Body of pancreas (tissue), 4 donors: ENCODE measurements around the gene EPS15. TPM values are rescaled to one million over a fixed set of nuclear protein-coding genes. Genes with fewer than 3 reads are reported as not detected.

ENCODE experiments used
- ATAC-seq: fragments of 150-250 bp; one replicate; pipeline ENCODE4 v1.9.1; 2016
- DNase-seq, 4 donors: peaks; one replicate each; pipeline ENCODE4 v3.0.0-alpha.2; 2019
- H3K27ac ChIP-seq, 4 donors: fragments of 200-600 bp; sonication (generic); 1 replicate in 3 of 4; 2 replicates in 1 of 4; pipeline versions ENCODE4 v1.5.1 to v1.6.1; 2016 to 2019; ENCODE audit warnings: mild to moderate bottlenecking in 1 of 4, mixed read lengths in 1 of 4, moderate library complexity in 1 of 4
- H3K27me3 ChIP-seq, 2 donors: fragments of 200-600 bp; sonication (generic); one replicate each; pipeline ENCODE4 v1.6.0; 2016; ENCODE audit warnings: mild to moderate bottlenecking in 1 of 2
- H3K36me3 ChIP-seq, 2 donors: fragments of 200-600 bp; sonication (generic); replicated peaks in 1 of 2; 2 replicates each; pipeline ENCODE4 v1.5.1; 2016; ENCODE audit warnings: low read depth in 2 of 2; ENCODE audit not compliant: insufficient read depth in 1 of 2
- H3K4me1 ChIP-seq: fragments of 200-600 bp; sonication (generic); one replicate; pipeline ENCODE4 v1.6.0; 2016
- H3K4me3 ChIP-seq, 2 donors: fragments of 200-600 bp; sonication (generic); 1 replicate in 1 of 2; 2 replicates in 1 of 2; pipeline ENCODE4 v1.5.1; 2016 to 2019
- H3K9me3 ChIP-seq, 3 donors: fragments of 200-600 bp; sonication (generic); 1 replicate in 2 of 3; 2 replicates in 1 of 3; pipeline ENCODE4 v1.5.1; 2016
- CTCF ChIP-seq, 7 experiments: fragments of 450-650 bp in 4 of 7; fragments of 200-600 bp in 3 of 7; sonication (generic) in 3 of 7; IDR thresholded peaks; one replicate each; pipeline ENCODE4 v1.5.1; 2016 to 2019; ENCODE audit warnings: antibody characterized with exemption in 7 of 7
- POLR2A ChIP-seq, 3 donors: fragments of 450-650 bp; IDR thresholded peaks; one replicate each; pipeline ENCODE4 v1.6.1; 2016; ENCODE audit warnings: antibody characterized with exemption in 3 of 3, mild to moderate bottlenecking in 2 of 3
- WGBS, 2 donors: methylation state at CpG; one replicate each; pipeline ENCODE4 v1.1.5; 2017; 5-methylcytosine and 5-hydroxymethylcytosine counted together
- intact Hi-C: fragments of 100-400 bp; cut with DNase I; formaldehyde crosslinking; loops from one replicate; pipeline ENCODE4 v1.15.1; 2023
- total RNA-seq, 2 donors: library from RNA; depleted of rRNA; stranded (reverse); fragments of >200 nt; gene quantifications; one replicate each; pipeline ENCODE4 v1.1.0, GENCODE V29; 2016

Gene EPS15
- total RNA-seq, 2 donors from 2014 or later = 37.4 to 46.8 TPM

DNA sequence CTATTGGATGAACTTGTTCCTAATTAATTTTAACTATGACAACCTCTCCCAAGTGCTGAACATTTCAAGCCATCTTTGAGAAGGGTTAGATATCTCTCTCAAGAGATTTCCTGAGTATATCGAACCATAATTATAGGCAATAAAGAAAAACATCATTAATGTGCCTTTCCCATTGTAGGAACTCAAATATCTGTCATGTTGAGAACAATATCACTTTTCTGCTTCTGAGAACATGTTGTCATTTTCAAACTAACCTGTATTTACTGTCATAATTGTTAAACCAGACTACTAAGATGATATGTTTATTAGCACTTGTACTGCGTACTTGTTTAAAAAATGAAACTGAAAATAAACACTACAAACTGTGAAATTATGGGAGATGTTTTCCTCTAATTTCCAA lies 4.3 kb downstream of the EPS15 start:
- WGBS, 2 donors = 55 to 56% methylated on average over 2 of the region's 2 CpGs
- no peak for DNase-seq

GRCh38 chr1:51512606-51513005 lies 6.5 kb downstream of the EPS15 start:
- Histone ChIP-seq H3K36me3 (no peaks in the 10 kb centered on the region), H3K4me1 (peaks cover 72% of the 10 kb centered on the region), H3K27ac (no peak overlapping the region), H3K27me3 (no peaks in the 10 kb centered on the region), H3K9me3 (no peaks in the 10 kb centered on the region), H3K4me3 (no peak overlapping the region)
- DNase-seq = no peak
- no peak for ATAC-seq
- WGBS, 2 donors = 84 to 95% methylated on average over 1 of the region's 1 CpG
- intact Hi-C loops = no loop called here
- TF ChIP-seq POLR2A (IDR thresholded peaks at IDR 0.05) = no peak

More for the DNA sequence above, 4.3 kb downstream of the EPS15 start:
- H3K4me1 ChIP-seq = peaks cover 63% of the 10 kb centered on the region
- no peak overlapping the region for H3K4me3 ChIP-seq
- TF ChIP-seq POLR2A (IDR thresholded peaks at IDR 0.05) = no peak
- no peak for TF ChIP-seq CTCF (IDR thresholded peaks at IDR 0.05)
- ATAC-seq = no peak
- intact Hi-C loops = no loop called here
- no peaks in the 10 kb centered on the region for H3K27me3 ChIP-seq
- H3K36me3 ChIP-seq = no peaks in the 10 kb centered on the region
- H3K27ac ChIP-seq = peak overlapping the region in 1 of 4 donors; percentile 46
- no peaks in the 10 kb centered on the region for H3K9me3 ChIP-seq

DNA sequence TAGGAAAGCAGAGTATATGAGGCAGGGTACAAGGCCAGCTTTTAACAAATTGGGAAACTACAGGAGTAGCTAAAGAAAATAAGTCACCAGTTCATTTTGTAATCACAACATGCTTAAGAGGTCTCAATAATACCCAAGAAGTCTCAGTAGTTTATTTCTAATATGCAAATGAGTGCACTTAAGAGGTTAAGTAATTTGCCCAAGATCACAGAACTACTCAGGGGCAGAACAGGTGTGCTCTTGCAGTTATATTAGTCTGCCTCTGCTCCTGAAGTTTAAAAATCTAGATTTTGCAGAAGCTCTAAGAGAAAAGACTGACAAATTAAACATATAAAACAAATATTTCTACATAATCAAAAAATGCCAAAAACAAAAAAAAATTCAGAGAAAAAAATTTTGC lies 6.9 kb downstream of the EPS15 start:
- H3K4me1 ChIP-seq = peaks cover 71% of the 10 kb centered on the region

DNA sequence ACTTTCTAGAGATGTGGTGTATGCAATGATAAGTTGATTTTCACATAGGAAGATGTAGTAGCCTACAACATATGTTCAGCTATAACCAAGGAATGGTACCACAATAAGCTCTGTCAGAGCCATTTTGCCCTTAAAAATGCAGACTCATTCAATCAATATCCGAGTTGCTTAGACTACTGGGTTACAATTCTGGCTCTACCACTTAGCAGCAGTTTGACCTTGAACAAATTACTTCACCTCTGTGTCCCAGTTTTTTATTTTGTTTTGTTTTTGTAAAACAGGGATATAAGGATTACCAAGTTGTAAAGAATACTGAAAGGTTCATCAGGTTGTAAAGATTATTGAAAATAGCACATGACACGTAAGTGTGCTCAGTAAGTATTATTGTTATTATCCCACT lies 9.3 kb downstream of the EPS15 start:
- Histone ChIP-seq H3K4me3 (no peak overlapping the region), H3K27ac (peak overlapping the region in 3 of 4 donors; percentile 25 to 69 (median 60)), H3K36me3 (no peaks in the 10 kb centered on the region), H3K27me3 (no peaks in the 10 kb centered on the region), H3K4me1 (peaks cover 56% of the 10 kb centered on the region), H3K9me3 (no peaks in the 10 kb centered on the region)
- ATAC-seq = peak; percentile 94
- intact Hi-C loops = no loop called here
- peak in 1 of 4 donors; percentile 23 for DNase-seq
- 33 to 34% methylated on average over 2 of the region's 2 CpGs for WGBS, 2 donors
- TF ChIP-seq POLR2A (IDR thresholded peaks at IDR 0.05) = no peak
- no peak for TF ChIP-seq CTCF (IDR thresholded peaks at IDR 0.05)

More for the DNA sequence above, 6.9 kb downstream of the EPS15 start:
- Histone ChIP-seq H3K36me3 (no peaks in the 10 kb centered on the region), H3K9me3 (no peaks in the 10 kb centered on the region), H3K27ac (no peak overlapping the region), H3K27me3 (no peaks in the 10 kb centered on the region), H3K4me3 (no peak overlapping the region)
- intact Hi-C loops = no loop called here
- DNase-seq = no peak
- no peak for TF ChIP-seq CTCF (IDR thresholded peaks at IDR 0.05)
- no peak for TF ChIP-seq POLR2A (IDR thresholded peaks at IDR 0.05)
- ATAC-seq = no peak

DNA sequence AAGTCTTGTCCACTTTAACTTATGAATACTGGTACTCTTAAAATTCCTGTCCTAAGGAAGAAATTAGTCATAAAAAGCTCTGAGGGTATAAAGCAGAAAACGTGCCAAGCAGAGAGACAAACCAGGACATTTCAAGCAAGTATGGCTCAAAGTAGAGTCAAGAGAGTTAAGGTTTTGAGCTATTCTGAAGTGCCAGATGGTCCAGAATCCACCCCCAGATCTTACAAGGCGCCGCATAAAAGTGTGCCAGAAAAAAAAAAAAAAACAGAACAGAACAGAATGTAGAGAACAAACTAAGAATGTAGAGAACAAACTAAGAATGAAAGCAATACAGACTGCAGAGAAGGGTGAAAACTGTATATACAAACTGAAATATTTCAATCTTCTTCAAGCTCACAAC lies 12.5 kb downstream of the EPS15 start:
- DNase-seq (peak in 2 of 4 donors; percentile 25 to 28), ATAC-seq (peak; percentile 39)
- Histone ChIP-seq H3K4me1 (peaks cover 32% of the 10 kb centered on the region), H3K4me3 (no peak overlapping the region), H3K27me3 (no peaks in the 10 kb centered on the region), H3K9me3 (no peaks in the 10 kb centered on the region), H3K27ac (no peak overlapping the region), H3K36me3 (no peaks in the 10 kb centered on the region)
- 23 to 30% methylated on average over 3 of the region's 3 CpGs for WGBS, 2 donors
- intact Hi-C loops = no loop called here
- no peak for TF ChIP-seq POLR2A (IDR thresholded peaks at IDR 0.05)
- no peak for TF ChIP-seq CTCF (IDR thresholded peaks at IDR 0.05)
